Activated CD4-positive, alpha-beta T cell treated with anti-CD3 and anti-CD28 coated beads for 48 hours (primary cell): Measurements from ENCODE around the gene KDM6B.
"Not testable (repeated sequence)": the region's sequence is repeated elsewhere in the genome, so short reads cannot be mapped to it uniquely, and the experiment has no call there.

ENCODE experiments used
- DNase-seq: peaks from one replicate; pipeline ENCODE4 v3.0.0-alpha.2; 2020

Gene KDM6B

GRCh38 chr17:7854851-7855659, 21.0 kb downstream of the KDM6B start, which contains the start of gene TMEM88:
TSS of gene TMEM88 (plus strand) at chr17:7855066. CDS start at chr17:7855075, 9 bp downstream.
- no peak for DNase-seq

- no peak for DNase-seq
These were observed 21.6 kb downstream of the KDM6B start for GRCh38 chr17:7855660-7856010.

GRCh38 chr17:7856011-7856810, 22.2 kb downstream of the KDM6B start:
- DNase-seq: peak; percentile 56

GRCh38 chr17:7856811-7857712, 23.0 kb downstream of the KDM6B start, which contains the start of gene NAA38:
TSS of gene NAA38 (minus strand) at chr17:7857559. CDS start at chr17:7857463, 96 bp downstream.
- DNase-seq: peak; percentile 95

- DNase-seq: peak; percentile 92
These were observed 23.9 kb downstream of the KDM6B start, which contains the start of gene CYB5D1 for GRCh38 chr17:7857713-7858521. TSS of gene CYB5D1 (plus strand) at chr17:7858003. CDS start at chr17:7858135, 132 bp downstream.

- DNase-seq: peak; percentile 65
These were observed 24.4 kb downstream of the KDM6B start for GRCh38 chr17:7858522-7858810.

GRCh38 chr17:7859028-7859427, 25.0 kb downstream of the KDM6B start:
- no peak for DNase-seq

GRCh38 chr17:7862692-7863437, 28.8 kb downstream of the KDM6B start:
- DNase-seq: no peak

GRCh38 chr17:7864384-7864783, 30.4 kb downstream of the KDM6B start:
- not testable (repeated sequence) for DNase-seq

- DNase-seq: no peak
These were observed 31.1 kb downstream of the KDM6B start for GRCh38 chr17:7864995-7865650.

GRCh38 chr17:7867881-7868329, 33.9 kb downstream of the KDM6B start:
- no peak for DNase-seq

- no peak for DNase-seq
These were observed 39.0 kb downstream of the KDM6B start for GRCh38 chr17:7873051-7873450.

GRCh38 chr17:7875804-7876370, 41.9 kb downstream of the KDM6B start:
- DNase-seq: no peak

GRCh38 chr17:7878234-7878633, 44.2 kb downstream of the KDM6B start:
- no peak for DNase-seq

- DNase-seq: no peak
These were observed 46.3 kb downstream of the KDM6B start for GRCh38 chr17:7880076-7880868.

- DNase-seq: no peak
These were observed 47.4 kb downstream of the KDM6B start for GRCh38 chr17:7881276-7882054.

GRCh38 chr17:7882068-7882467, 48.1 kb downstream of the KDM6B start:
- peak; percentile 32 for DNase-seq

- no peak for DNase-seq
These were observed 48.6 kb downstream of the KDM6B start for GRCh38 chr17:7882629-7883028.
